HG02678 (cell line): ENCODE measurements around the gene RHBDD2.
"Not testable (repeated sequence)": the region's sequence is repeated elsewhere in the genome, so short reads cannot be mapped to it uniquely, and the experiment has no call there.

Experiments
- ATAC-seq: cut with Tn5 transposase; IDR thresholded peaks from one replicate; pipeline ENCODE4 v1.9.1; 2021; ENCODE audit warnings: mild to moderate bottlenecking, moderate library complexity; ENCODE audit not compliant: unreplicated experiment

RHBDD2 gene

DNA sequence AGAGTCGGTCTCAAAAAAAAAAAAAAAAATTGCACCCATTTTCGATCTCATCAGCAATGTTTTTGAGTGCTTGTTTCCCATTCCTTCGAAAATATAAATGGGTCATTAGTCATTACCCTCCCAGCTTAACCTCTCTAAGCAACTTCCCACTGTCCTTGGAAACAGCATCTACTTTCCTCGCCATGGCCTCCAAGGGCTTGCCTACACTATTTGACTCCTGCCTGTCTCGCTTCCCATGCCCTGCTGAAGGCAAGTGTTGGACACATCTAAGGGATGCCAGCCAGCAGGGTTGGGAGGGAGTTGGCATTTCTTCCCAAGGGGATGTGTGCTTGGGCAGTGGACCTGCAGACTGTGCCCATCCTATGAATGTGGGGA lies 12.7 kb upstream of the RHBDD2 start:
- ATAC-seq, result no peak

GRCh38 chr7:75866489-75867389 lies 12.1 kb upstream of the RHBDD2 start:
- no peak for ATAC-seq

DNA sequence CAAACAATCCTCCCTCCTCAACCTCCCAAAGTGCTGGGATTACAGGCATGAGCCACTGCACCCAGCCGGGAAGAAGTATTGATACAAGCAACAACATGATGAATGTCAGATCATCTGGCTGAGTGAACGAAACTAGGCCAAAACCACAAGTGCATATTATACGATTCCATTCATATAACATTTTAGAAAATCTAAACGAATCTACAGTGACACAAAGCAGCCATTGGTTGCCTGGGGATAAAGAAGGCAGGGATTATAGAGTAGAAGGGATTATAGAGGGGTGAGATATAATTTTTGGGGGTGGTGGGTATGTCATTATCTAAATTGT lies 11.5 kb upstream of the RHBDD2 start:
- no peak for ATAC-seq

DNA sequence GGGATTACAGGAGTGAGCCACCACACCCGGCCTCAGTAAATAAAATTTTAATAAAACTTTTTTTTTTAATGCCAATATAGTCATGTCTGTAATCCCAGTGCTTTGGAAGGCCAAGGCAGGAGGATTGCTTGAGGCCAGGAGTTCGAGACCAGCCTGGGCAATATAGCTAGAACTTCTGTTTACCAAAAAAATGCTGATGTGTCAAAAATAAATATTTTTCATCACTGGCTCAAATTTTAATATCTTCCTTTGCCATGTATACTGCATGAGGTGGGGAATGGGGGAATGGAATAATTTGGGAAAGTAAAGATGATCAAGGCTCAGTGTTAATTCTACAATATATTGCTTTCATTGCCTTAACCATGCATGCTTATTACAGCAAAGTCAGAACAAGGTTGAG lies 10.7 kb upstream of the RHBDD2 start:
- ATAC-seq, result no peak

- ATAC-seq, result no peak
Measured at GRCh38 chr7:75869776-75870379, 9.0 kb upstream of the RHBDD2 start.

GRCh38 chr7:75870557-75871161 lies 8.2 kb upstream of the RHBDD2 start:
- ATAC-seq, result no peak

DNA sequence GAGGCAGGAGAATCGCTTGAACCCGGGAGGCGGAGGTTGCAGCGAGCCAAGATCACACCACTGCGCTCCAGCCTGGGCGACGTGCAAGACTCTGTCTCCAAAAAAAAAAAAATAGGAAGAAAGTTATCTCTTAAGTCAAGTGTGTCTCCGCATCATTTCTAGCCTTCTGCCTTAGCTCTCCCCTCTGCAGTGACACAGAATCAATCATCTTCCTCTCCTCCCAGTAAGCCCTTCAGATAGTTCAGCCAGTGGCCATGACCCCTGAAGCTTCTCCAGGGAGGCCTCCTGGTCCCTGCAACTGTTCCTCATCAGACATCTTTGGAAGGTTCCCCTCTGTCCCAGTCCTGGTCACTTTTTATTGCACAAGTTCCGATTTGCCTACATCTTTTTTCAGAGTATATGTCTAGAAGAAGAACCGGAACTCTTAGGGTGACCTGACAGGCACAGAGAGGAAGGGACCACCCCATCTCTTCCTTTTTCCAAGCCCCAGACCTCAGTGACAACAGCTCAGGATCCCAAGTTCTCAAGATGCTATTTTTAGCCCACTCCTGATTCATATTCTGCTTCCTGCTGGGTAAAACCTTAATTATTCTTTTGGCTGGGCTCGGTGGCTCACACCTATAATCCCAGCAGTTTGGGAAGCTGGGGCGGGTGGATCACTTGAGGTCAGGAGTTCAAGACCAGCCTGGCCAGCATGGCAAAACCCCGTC lies 6.6 kb upstream of the RHBDD2 start:
- no peak for ATAC-seq

DNA sequence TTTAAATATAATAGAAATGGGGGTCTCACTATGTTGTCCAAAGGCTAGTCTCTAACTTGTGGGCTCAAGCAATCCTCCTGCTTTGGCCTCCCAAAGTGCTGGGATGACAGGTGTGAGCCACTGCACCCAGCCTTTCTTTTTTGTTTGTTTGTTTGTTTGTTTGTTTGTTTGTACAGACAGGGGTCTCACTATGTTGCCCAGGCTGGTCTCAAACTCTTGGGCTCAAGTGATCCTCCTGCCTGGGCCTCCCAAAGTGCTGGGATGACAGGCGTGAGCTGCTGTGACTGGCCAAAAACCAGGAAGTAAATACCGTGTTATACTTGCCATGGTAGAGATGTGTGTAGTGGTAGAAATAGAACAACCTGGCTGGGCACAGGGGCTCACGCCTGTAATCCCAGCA lies 4.7 kb upstream of the RHBDD2 start:
- not testable (repeated sequence) for ATAC-seq

- ATAC-seq, result no peak
Measured at GRCh38 chr7:75875113-75876080, 3.4 kb upstream of the RHBDD2 start.

GRCh38 chr7:75876126-75876881 lies 2.5 kb upstream of the RHBDD2 start:
- ATAC-seq, result no peak

- ATAC-seq, result peak; percentile 34
Measured at GRCh38 chr7:75878312-75878768, 494 bp upstream of the RHBDD2 start.

- no peak for ATAC-seq
Measured at GRCh38 chr7:75879771-75880184, 944 bp downstream of the RHBDD2 start.

- ATAC-seq, result no peak
Measured at GRCh38 chr7:75880242-75880641, 1.4 kb downstream of the RHBDD2 start.

DNA sequence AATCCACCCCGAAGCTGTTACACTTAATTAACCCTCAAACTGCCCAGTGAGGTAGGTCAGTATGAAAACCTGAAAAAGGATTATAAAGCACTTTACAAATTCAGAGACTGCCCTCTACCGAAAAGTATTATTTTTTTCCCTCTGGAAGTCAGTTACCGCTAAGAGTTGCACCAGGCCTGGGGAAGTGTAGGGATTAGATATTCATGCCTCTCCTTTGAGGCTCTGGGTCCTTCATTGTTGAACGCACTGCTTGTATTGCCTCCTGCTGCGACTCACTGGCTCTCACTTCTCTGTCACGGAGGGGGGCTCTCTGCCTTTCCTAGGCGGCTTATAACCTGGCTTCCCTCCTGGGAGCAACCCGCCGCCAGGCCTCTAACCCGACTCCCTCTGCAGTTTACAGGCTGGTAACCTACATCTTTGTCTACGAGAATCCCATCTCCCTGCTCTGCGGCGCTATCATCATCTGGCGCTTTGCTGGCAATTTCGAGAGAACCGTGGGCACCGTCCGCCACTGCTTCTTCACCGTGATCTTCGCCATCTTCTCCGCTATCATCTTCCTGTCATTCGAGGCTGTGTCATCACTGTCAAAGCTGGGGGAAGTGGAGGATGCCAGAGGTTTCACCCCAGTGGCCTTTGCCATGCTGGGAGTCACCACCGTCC lies 2.7 kb downstream of the RHBDD2 start:
- no peak for ATAC-seq

GRCh38 chr7:75883265-75883824 lies 4.5 kb downstream of the RHBDD2 start:
- ATAC-seq, result not testable (repeated sequence)

GRCh38 chr7:75884476-75884875 lies 5.6 kb downstream of the RHBDD2 start:
- no peak for ATAC-seq

- ATAC-seq, result no peak
Measured at GRCh38 chr7:75885036-75885435, 6.2 kb downstream of the RHBDD2 start.

DNA sequence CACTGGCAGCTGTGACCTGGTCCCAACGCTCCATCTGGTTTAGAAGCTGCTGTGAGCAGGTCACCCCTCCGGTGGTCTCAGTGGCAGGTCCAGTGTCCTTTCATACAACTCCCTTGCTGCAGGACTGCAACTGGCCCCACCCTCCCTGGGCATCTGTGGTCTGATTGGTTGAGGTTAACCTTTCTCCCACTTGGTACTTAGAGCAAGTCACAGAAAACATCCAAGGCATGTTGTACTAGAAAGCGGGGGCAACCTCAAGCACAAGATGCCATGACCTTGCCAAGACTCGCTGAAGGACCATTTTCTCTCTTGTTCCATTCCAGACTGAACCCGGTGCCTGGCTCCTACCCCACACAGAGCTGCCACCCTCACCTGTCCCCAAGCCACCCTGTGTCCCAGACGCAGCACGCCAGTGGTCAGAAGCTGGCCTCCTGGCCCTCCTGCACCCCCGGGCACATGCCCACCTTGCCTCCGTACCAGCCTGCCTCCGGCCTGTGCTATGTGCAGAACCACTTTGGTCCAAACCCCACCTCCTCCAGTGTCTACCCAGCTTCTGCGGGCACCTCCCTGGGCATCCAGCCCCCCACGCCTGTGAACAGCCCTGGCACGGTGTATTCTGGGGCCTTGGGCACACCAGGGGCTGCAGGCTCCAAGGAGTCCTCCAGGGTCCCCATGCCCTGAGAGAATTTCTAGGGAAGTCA lies 9.0 kb downstream of the RHBDD2 start:
- no peak for ATAC-seq
